ENCODE data around the gene SORCS2.

- TF ChIP-seq EZH2 (IDR thresholded peaks at IDR 0.05) (no peak), POLR2AphosphoS5 (IDR thresholded peaks at IDR 0.05; ENCODE audit: borderline replicate concordance, low read depth, low read length) (no peak)
Observed at GRCh38 chr4:7410446-7410845, 218.1 kb downstream of the SORCS2 start.

Measured in SK-N-MC (cell line).